Erythroblast (primary cell): ENCODE measurements around the gene CRYL1.

Experiments used
- DNase-seq, 2 experiments: peaks; one replicate each; lab custom pipeline; 2025; lab: John Stamatoyannopoulos, UW
- GATA1 ChIP-seq: IDR thresholded peaks from 2 replicates; pipeline ENCODE4 v1.6.1; 2011; ENCODE audit warnings: low read depth, mild to moderate bottlenecking, control low read depth, low read length, moderate library complexity
- POLR2A ChIP-seq: IDR thresholded peaks from 2 replicates; pipeline ENCODE4 v1.6.1; 2011; ENCODE audit warnings: mild to moderate bottlenecking, low read length

Gene CRYL1

GRCh38 chr13:20381401-20381800, 144.3 kb downstream of the CRYL1 start:
- no peak for DNase-seq
- TF ChIP-seq POLR2A: no peak
- TF ChIP-seq GATA1: no peak

GRCh38 chr13:20378721-20379120, 146.9 kb downstream of the CRYL1 start:
- DNase-seq: no peak
- TF ChIP-seq GATA1 (no peak), POLR2A (no peak)

- no peak for DNase-seq
- TF ChIP-seq POLR2A (no peak), GATA1 (no peak)
Observed at GRCh38 chr13:20377720-20378119, 147.9 kb downstream of the CRYL1 start.

- DNase-seq: no peak
- no peak for TF ChIP-seq POLR2A
- TF ChIP-seq GATA1: no peak
Observed at GRCh38 chr13:20375871-20376270, 149.8 kb downstream of the CRYL1 start.

- DNase-seq: no peak
- TF ChIP-seq POLR2A (no peak), GATA1 (no peak)
Observed at GRCh38 chr13:20373861-20374260, 151.8 kb downstream of the CRYL1 start.

GRCh38 chr13:20371825-20372224, 153.8 kb downstream of the CRYL1 start:
- TF ChIP-seq GATA1 (no peak), POLR2A (no peak)
- DNase-seq: no peak

- TF ChIP-seq POLR2A: no peak
- TF ChIP-seq GATA1: no peak
- DNase-seq: no peak
Observed at GRCh38 chr13:20370815-20371421, 154.7 kb downstream of the CRYL1 start.

GRCh38 chr13:20369886-20370361, 155.7 kb downstream of the CRYL1 start:
- DNase-seq: no peak
- TF ChIP-seq GATA1 (no peak), POLR2A (no peak)

- DNase-seq: no peak
- TF ChIP-seq POLR2A: no peak
- no peak for TF ChIP-seq GATA1
Observed at GRCh38 chr13:20366056-20366455, 159.6 kb downstream of the CRYL1 start.

GRCh38 chr13:20363603-20364002, 162.1 kb downstream of the CRYL1 start:
- no peak for DNase-seq

GRCh38 chr13:20363172-20363571, 162.5 kb downstream of the CRYL1 start:
- no peak for DNase-seq
- TF ChIP-seq GATA1 (no peak), POLR2A (no peak)

More at GRCh38 chr13:20363603-20364002, 162.1 kb downstream of the CRYL1 start:
- no peak for TF ChIP-seq GATA1
- no peak for TF ChIP-seq POLR2A

GRCh38 chr13:20362484-20363041, 163.1 kb downstream of the CRYL1 start:
- TF ChIP-seq POLR2A: no peak
- TF ChIP-seq GATA1: no peak
- DNase-seq: no peak

- TF ChIP-seq POLR2A (no peak), GATA1 (no peak)
- no peak for DNase-seq
Observed at GRCh38 chr13:20360835-20361412, 164.7 kb downstream of the CRYL1 start.

GRCh38 chr13:20360041-20360491, 165.6 kb downstream of the CRYL1 start:
- no peak for DNase-seq
- TF ChIP-seq POLR2A (no peak), GATA1 (no peak)
